ENCODE data around the gene NTN4.
"Not testable (repeated sequence)": the region's sequence is repeated elsewhere in the genome, so short reads cannot be mapped to it uniquely, and the experiment has no call there.

NTN4 gene

DNA sequence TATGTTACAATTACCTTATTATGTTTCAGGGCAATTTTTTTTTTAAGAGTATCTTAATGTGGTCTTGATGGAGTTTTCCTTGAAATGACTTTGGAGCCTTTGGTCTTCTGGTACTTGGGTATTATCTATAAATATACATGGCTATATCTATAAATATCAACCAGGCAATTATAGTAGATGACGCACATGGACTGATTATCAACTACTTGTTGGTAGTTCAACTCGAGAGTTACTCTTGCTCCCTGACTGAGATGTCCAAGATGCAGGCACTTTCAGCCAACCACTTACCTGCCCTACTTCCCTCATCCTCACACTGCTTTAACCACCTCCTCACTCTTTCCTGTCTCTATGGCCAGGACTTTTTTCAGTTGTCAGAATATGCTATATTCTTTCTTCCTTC lies 85.4 kb downstream of the NTN4 start:
- no peak for DNase-seq

DNA sequence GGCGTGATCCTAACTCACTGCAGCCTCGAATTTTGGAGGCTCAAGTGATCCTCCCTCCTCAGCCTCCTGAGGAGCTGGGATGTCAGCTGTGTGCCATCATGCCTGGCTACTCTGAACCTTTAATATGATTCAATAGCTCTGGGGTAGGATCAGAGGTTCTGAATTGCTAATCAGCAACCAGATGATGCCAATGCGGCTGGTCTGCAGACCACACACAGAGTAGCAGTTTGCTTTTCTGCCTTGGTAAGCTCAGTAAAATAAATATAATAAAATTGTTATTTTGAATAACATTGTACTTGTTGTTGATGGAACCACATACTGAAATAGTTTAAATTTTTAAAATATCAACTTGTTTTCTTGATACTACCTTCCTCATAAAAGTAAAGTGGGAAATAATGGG lies 86.6 kb downstream of the NTN4 start:
- no peak for DNase-seq

GRCh38 chr12:95701722-95702418 lies 88.7 kb downstream of the NTN4 start:
- DNase-seq, result no peak

- DNase-seq, result no peak
Measured at GRCh38 chr12:95701275-95701674, 89.3 kb downstream of the NTN4 start.

DNA sequence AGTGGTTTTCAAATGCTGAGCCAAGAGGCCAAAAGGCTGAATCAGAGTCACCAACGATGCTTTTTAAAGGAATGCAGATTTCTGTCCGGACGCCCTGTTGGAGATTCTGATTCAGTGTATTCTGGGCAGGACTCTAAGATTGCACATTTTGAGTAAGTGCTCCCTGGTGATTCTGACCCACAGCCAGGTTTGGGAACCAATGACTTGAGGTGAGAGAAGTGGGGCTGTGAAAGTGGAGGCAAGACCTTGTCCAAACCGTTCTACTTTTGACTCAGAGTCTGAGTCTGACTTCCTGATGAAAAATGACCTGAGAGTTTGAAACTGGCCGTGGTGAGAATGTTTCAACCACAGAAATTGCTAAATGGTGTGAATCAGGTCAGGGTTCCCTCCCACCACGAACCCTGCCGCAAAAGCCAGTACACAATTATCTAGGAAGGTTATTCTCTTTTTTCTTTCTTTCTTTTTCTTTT lies 90.2 kb downstream of the NTN4 start:
- peak; percentile 28 for DNase-seq

GRCh38 chr12:95699579-95699978 lies 91.0 kb downstream of the NTN4 start:
- no peak for DNase-seq

GRCh38 chr12:95694136-95694535 lies 96.4 kb downstream of the NTN4 start:
- no peak for DNase-seq

- DNase-seq, result no peak
Measured at GRCh38 chr12:95693689-95694088, 96.9 kb downstream of the NTN4 start.

- DNase-seq, result no peak
Measured at GRCh38 chr12:95690861-95691635, 99.5 kb downstream of the NTN4 start.

DNA sequence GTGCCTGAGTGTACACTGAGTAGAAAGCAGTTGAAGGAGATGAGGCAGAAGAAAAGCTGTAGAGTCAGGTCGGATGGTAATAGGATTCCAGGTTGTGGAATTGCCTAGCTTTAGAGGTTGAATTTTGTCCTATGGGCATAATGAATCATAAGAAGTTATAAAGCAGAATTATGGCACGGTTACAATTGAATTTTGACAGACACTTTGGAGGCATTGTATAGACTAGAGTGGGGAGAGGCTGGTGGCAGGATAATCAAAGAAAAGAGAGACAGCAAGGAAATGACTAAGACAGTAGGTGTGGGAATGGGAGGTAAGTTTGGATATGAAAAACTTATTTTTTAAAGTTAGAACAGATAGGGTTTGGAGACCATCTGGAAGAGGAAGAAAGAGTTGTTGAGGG lies 102.6 kb downstream of the NTN4 start:
- DNase-seq, result no peak

DNA sequence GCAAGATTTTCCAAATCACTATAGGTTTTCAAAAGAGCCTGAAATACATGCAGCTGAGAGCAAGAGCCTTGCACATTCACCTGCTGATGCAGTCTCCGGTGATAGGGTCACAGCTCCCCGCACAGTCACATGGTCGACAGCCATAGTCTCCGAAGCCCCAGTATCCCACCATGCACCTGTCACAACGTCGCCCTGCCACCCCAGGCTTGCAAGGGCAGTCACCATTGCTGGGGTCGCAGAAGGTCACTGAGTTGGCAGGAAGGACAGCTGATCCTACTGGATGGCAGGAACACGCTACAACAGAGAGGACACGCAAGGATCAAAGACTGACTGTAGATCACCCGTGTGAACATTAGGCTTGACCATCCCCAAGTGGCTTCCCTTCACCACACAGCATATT lies 107.1 kb downstream of the NTN4 start:
- no peak for DNase-seq

DNA sequence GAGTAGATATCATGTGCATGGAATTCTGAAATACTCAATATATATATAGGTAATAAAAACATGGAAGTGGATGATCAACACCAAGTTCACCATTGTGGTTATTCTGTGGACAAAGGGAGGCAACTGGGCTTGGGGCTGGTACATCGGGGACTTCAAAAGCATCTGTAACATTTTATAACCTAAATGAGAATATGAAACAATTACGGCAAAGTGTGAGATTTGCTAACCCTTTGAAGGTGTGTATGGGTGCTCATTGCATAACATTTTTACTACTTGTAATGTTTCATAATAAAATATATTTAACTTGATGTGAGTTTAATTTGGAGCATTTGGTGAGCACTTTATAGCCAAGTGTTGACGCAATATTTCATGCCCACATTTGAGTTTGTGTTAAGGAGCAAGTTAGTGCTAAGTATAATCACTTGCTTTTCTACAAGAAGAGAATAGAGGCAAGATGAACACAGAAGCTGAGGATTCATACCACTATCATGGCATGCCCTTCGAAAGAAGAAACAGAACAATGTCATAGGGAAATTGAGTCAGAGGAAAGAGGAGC lies 109.3 kb downstream of the NTN4 start:
- no peak for DNase-seq

DNA sequence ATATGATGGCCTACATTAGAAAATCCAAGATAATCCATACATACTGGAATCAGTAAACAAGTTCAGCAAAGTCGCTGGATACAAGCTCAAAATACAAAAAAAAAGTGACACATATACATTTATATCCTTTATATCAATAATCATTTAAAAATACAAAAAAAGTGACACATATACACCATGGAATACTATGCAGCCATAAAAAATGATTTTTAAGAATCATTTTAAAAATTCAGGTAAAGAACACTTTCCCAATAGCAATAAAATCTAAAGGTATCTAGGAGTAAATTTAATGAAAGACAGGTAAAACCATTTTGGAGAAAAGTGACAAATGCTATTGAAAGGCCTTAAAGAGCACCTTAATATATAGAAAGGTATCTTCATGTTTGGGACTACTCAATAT lies 111.9 kb downstream of the NTN4 start:
- DNase-seq, result no peak

GRCh38 chr12:95677782-95678181 lies 112.8 kb downstream of the NTN4 start:
- DNase-seq, result not testable (repeated sequence)

- DNase-seq, result no peak
Measured at GRCh38 chr12:95674631-95675030, 115.9 kb downstream of the NTN4 start.

GRCh38 chr12:95674163-95674562 lies 116.4 kb downstream of the NTN4 start:
- no peak for DNase-seq

GRCh38 chr12:95673576-95673975 lies 117.0 kb downstream of the NTN4 start:
- no peak for DNase-seq

GRCh38 chr12:95672166-95672565 lies 118.4 kb downstream of the NTN4 start:
- no peak for DNase-seq

DNA sequence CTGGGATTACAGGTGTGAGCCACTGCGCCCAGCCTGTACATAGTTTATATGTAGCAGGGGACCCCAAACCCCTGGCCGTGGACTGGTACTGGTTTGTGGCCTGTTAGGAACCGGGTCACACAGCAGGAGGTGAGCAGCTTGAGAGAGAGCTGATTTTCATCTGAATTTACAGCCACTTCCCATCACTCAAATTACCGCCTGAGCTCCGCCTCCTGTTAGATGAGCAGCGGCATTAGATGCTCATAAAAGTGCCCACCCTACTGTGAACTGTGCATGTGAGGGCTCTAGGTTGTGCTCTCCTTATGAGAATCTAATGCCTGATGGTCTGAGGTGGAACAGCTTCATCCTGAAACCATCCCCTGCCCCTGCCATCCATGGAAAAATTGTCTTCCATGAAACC lies 119.3 kb downstream of the NTN4 start:
- no peak for DNase-seq

- DNase-seq, result no peak
Measured at GRCh38 chr12:95663525-95663924, 127.0 kb downstream of the NTN4 start.

GRCh38 chr12:95661360-95661759 lies 129.2 kb downstream of the NTN4 start:
- DNase-seq, result no peak

GRCh38 chr12:95658386-95658785 lies 132.2 kb downstream of the NTN4 start:
- no peak for DNase-seq

DNA sequence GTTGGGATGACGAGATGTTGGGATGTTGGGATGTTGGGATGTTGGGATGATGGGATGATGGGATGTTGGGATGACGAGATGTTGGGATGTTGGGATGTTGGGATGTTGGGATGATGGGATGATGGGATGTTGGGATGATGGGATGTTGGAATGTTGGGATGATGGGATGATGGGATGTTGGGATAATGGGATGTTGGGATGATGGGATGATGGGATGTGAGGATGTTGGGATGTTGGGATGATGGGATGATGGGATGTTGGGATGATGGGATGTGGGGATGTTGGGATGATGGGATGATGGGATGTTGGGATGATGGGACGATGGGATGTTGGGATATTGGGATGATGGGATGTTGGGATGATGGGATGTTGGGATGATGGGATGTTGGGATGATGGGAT lies 135.9 kb downstream of the NTN4 start:
- not testable (repeated sequence) for DNase-seq
